Gastrocnemius medialis (tissue), 4 donors: Measurements from ENCODE around the gene PFDN6. TPM values are rescaled to one million over a fixed set of nuclear protein-coding genes. Genes with fewer than 3 reads are reported as not detected.

ENCODE experiments used
- ATAC-seq, 2 donors: fragments of 150-250 bp; one replicate each; pipeline ENCODE4 v1.9.1; 2016
- DNase-seq, 2 donors: peaks; one replicate each; pipeline ENCODE4 v3.0.0-alpha.2; 2019
- H3K27ac ChIP-seq, 4 donors: fragments of 200-600 bp; sonication (generic); 1 replicate in 1 of 4; 2 replicates in 3 of 4; pipeline ENCODE4 v1.5.1; 2016 to 2018; ENCODE audit warnings: mild to moderate bottlenecking in 2 of 4, moderate library complexity in 1 of 4
- H3K27me3 ChIP-seq, 3 donors: fragments of 200-600 bp; sonication (generic) in 2 of 3; 1 replicate in 1 of 3; 2 replicates in 2 of 3; pipeline versions ENCODE4 v1.5.1 to v1.6.0; 2016 to 2019; ENCODE audit warnings: mild to moderate bottlenecking in 1 of 3, moderate library complexity in 1 of 3
- H3K36me3 ChIP-seq, 2 donors: fragments of 200-600 bp; sonication (generic) in 1 of 2; one replicate each; pipeline ENCODE4 v1.5.1; 2017 to 2018
- H3K4me1 ChIP-seq, 2 donors: fragments of 200-600 bp; sonication (generic) in 1 of 2; one replicate each; pipeline ENCODE4 v1.5.1; 2016 to 2017; ENCODE audit warnings: mild to moderate bottlenecking in 2 of 2
- H3K4me3 ChIP-seq, 4 donors: fragments of 200-600 bp; sonication (generic) in 3 of 4; 1 replicate in 1 of 4; 2 replicates in 3 of 4; pipeline ENCODE4 v1.5.1; 2016 to 2019; ENCODE audit warnings: mild to moderate bottlenecking in 2 of 4
- H3K9me3 ChIP-seq, 3 donors: fragments of 200-600 bp; sonication (generic) in 2 of 3; 1 replicate in 1 of 3; 2 replicates in 2 of 3; pipeline ENCODE4 v1.5.1; 2016 to 2019
- CTCF ChIP-seq, 5 experiments: fragments of 450-650 bp in 3 of 5; fragments of 200-600 bp in 2 of 5; sonication (generic) in 2 of 5; IDR thresholded peaks in 4 of 5; conservative IDR thresholded peaks in 1 of 5; 1 replicate in 4 of 5; 2 replicates in 1 of 5; pipeline ENCODE4 v1.5.1; 2016 to 2019; ENCODE audit warnings: antibody characterized with exemption in 5 of 5, mild to moderate bottlenecking in 3 of 5, moderate library complexity in 3 of 5
- POLR2A ChIP-seq, 2 donors: fragments of 450-650 bp; IDR thresholded peaks; one replicate each; pipeline ENCODE4 v1.6.1; 2017; ENCODE audit warnings: antibody characterized with exemption in 2 of 2, mild to moderate bottlenecking in 2 of 2, moderate library complexity in 2 of 2
- in situ Hi-C, 4 donors: fragments of 200-750 bp; cut with MboI; loops; one replicate each; pipeline versions ENCODE4 v1.15.0 to v1.8.0; 2017; ENCODE audit warnings: low sequenced_read_pairs in 4 of 4
- intact Hi-C: fragments of 100-400 bp; cut with DNase I; formaldehyde crosslinking; loops from one replicate; pipeline ENCODE4 v1.15.1; 2023; ENCODE audit warnings: low total_unique reads
- total RNA-seq, 4 donors: library from RNA; depleted of rRNA; stranded (reverse); fragments of >200 nt; gene quantifications; one replicate each; pipeline versions ENCODE4 v1.1.0 to v1.2.3, GENCODE V29; 2016

Gene PFDN6
- total RNA-seq, 4 donors from 2014 or later = 49.9 to 106 (median 76.8) TPM

- in situ Hi-C loops = loop anchor here (5.0 to 10.0 kb wide), 6 partner anchors 54 to 234 kb away; partner anchors contain the start of gene COL11A2 (in 1 of the 4)
- peaks cover 10 to 17% of the 10 kb centered on the region in 2 donors for H3K4me1 ChIP-seq
- TF ChIP-seq CTCF (IDR thresholded peaks at IDR 0.05 in 4 of 5, conservative IDR thresholded peaks at IDR 0.05 in 1 of 5) (peak in 2 of 5 experiments; percentile 6 to 16), POLR2A (IDR thresholded peaks at IDR 0.05) (no peak)
- no peak for DNase-seq
- no peaks in the 10 kb centered on the region for H3K27me3 ChIP-seq
- H3K36me3 ChIP-seq = peaks cover 0 to 15% of the 10 kb centered on the region in 2 donors
- intact Hi-C loops = loop anchor here (1.0 to 5.0 kb wide), 8 partner anchors 24 to 316 kb away; partner anchors contain the start of genes BRD2, RGL2, RING1 and RPS18
- peak overlapping the region; percentile 84 to 96 (median 88) for H3K27ac ChIP-seq
- H3K9me3 ChIP-seq = no peaks in the 10 kb centered on the region
- peak overlapping the region; percentile 54 to 75 (median 65) for H3K4me3 ChIP-seq
- ATAC-seq = peak; percentile 25 to 35
Observed at GRCh38 chr6:33248643-33248931, 40.8 kb upstream of the PFDN6 start.

GRCh38 chr6:33248932-33249731 is 40.3 kb upstream of the PFDN6 start:
- peaks cover 0 to 15% of the 10 kb centered on the region in 2 donors for H3K36me3 ChIP-seq
- H3K27me3 ChIP-seq = no peaks in the 10 kb centered on the region
- peak; percentile 96 to 98 for DNase-seq
- H3K4me1 ChIP-seq = peaks cover 10 to 17% of the 10 kb centered on the region in 2 donors
- H3K4me3 ChIP-seq = peak overlapping the region; percentile 54 to 83 (median 65)
- in situ Hi-C loops (loop anchor here (5.0 to 10.0 kb wide), 6 partner anchors 54 to 234 kb away; partner anchors contain the start of gene COL11A2 (in 1 of the 4)), intact Hi-C loops (loop anchor here (1.0 to 5.0 kb wide), 9 partner anchors 24 to 316 kb away; partner anchors contain the start of genes BRD2, RGL2, RING1 and RPS18)
- H3K27ac ChIP-seq = peak overlapping the region; percentile 84 to 96 (median 88)
- H3K9me3 ChIP-seq = no peaks in the 10 kb centered on the region
- TF ChIP-seq POLR2A (IDR thresholded peaks at IDR 0.05) = peak; percentile 51 to 63
- TF ChIP-seq CTCF (IDR thresholded peaks at IDR 0.05 in 4 of 5, conservative IDR thresholded peaks at IDR 0.05 in 1 of 5) = peak in 2 of 5 experiments; percentile 16 to 30
- peak; percentile 96 to 98 for ATAC-seq

DNA sequence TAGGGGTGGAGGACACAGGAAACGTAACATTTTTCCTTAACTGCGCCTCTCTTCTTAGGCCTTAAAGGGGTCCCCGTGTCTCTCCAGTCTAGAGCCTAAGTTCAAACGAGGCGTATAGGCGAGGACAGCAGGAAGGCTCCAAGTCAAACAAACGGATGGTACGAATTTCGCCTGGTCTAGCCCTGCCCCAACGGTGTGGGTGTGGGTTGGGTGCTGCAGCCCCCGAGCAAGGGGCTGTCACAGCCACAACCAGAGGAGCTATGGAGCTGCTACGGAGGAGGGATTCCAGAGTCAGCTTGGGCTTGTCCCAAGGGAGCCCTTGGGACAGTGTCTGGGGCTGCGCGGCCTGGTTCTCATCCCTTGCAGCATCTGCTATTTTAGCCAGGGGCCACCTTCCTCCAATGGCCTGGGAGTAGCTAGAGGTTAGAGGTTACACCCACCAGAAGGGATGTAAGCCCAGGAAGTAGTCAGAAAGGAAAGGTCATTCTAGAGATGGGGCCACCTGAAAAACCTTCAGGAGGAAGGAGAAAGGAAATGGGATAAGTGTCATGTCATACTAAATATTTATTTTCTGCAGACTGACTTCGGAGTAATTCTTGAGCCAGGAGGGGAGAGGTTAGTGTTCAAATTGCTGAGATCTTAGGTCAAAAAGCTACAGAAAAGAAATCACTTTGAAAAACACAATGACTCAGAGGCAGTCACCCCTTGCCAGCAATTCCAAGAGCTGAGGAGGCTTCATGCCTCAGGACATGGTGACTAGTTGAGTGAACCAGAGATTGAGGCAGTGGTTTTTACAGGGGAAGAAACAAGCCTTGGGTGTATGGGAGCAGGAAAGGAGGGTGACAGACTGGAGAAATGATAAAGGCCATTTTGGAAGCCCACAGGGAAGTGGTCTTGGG is 39.4 kb upstream of the PFDN6 start:
- Histone ChIP-seq H3K9me3 (no peaks in the 10 kb centered on the region), H3K36me3 (peaks cover 0 to 15% of the 10 kb centered on the region in 2 donors), H3K27me3 (no peaks in the 10 kb centered on the region), H3K4me3 (peak overlapping the region; percentile 54 to 83 (median 65)), H3K27ac (peak overlapping the region; percentile 84 to 96 (median 88)), H3K4me1 (peaks cover 10 to 17% of the 10 kb centered on the region in 2 donors)
- in situ Hi-C loops = loop anchor here (5.0 to 10.0 kb wide), 6 partner anchors 55 to 235 kb away; partner anchors contain the start of gene COL11A2 (in 1 of the 4)
- no peak for ATAC-seq
- intact Hi-C loops = loop anchor here (1.0 to 5.0 kb wide), 6 partner anchors 23 to 317 kb away; partner anchors contain the start of genes BRD2, RGL2, RING1 and RPS18
- TF ChIP-seq POLR2A (IDR thresholded peaks at IDR 0.05) (no peak), CTCF (IDR thresholded peaks at IDR 0.05 in 4 of 5, conservative IDR thresholded peaks at IDR 0.05 in 1 of 5) (no peak)
- DNase-seq = peak in 1 of 2 donors; percentile 18

DNA sequence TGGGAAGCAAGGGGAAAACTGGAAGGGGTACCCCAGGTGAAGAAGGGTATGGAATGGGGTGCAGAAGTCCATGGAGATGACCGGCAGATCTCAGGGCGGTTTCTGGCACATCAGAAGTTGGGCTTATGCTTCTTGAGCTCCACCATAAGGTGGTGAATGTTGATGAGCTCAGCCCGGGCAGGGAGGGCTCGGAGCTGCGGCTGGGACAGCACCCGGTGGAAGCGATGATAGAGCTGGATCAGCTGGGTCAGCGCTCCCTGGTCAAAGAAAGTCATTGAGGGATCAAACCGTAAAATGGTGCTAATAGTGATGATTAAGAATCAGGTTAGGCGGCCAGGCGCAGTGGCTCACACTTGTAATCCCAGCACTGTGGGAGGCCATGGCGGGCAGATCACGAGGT is 38.7 kb upstream of the PFDN6 start:
- Histone ChIP-seq H3K4me1 (peaks cover 10 to 17% of the 10 kb centered on the region in 2 donors), H3K9me3 (no peaks in the 10 kb centered on the region), H3K27me3 (no peaks in the 10 kb centered on the region), H3K27ac (peak overlapping the region in 1 of 4 donors; percentile 96), H3K36me3 (peaks cover 0 to 15% of the 10 kb centered on the region in 2 donors), H3K4me3 (no peak overlapping the region)
- intact Hi-C loops = no loop called here
- in situ Hi-C loops = no loop called here
- TF ChIP-seq POLR2A (IDR thresholded peaks at IDR 0.05) = no peak
- no peak for TF ChIP-seq CTCF (IDR thresholded peaks at IDR 0.05 in 4 of 5, conservative IDR thresholded peaks at IDR 0.05 in 1 of 5)
- ATAC-seq (no peak), DNase-seq (no peak)
